HG02759 (cell line): Measurements from ENCODE around the gene CLP1.
"Not testable (repeated sequence)": the region's sequence is repeated elsewhere in the genome, so short reads cannot be mapped to it uniquely, and the experiment has no call there.

Experiments used
- ATAC-seq: cut with Tn5 transposase; IDR thresholded peaks from one replicate; pipeline ENCODE4 v1.9.1; 2021; ENCODE audit warnings: mild to moderate bottlenecking, moderate library complexity; ENCODE audit not compliant: unreplicated experiment

CLP1 gene

GRCh38 chr11:57659669-57660068 lies 2.1 kb downstream of the CLP1 start:
- ATAC-seq = no peak

GRCh38 chr11:57662893-57663292 lies 5.3 kb downstream of the CLP1 start:
- no peak for ATAC-seq

GRCh38 chr11:57663975-57664374 lies 6.4 kb downstream of the CLP1 start:
- no peak for ATAC-seq

- ATAC-seq = peak; percentile 64
Measured at GRCh38 chr11:57667117-57667735, 9.7 kb downstream of the CLP1 start.

GRCh38 chr11:57667736-57668433 lies 10.3 kb downstream of the CLP1 start, which contains the start of gene ZDHHC5:
ZDHHC5 (plus strand) TSS chr11:57668114; CDS start chr11:57673091, 4,977 bp downstream.
- peak; percentile 88 for ATAC-seq

GRCh38 chr11:57668434-57668782 lies 10.8 kb downstream of the CLP1 start:
- ATAC-seq = peak; percentile 10

GRCh38 chr11:57674251-57674650 lies 16.7 kb downstream of the CLP1 start:
- ATAC-seq = no peak

GRCh38 chr11:57675176-57675941 lies 17.8 kb downstream of the CLP1 start:
- no peak for ATAC-seq

GRCh38 chr11:57679396-57679795 lies 21.8 kb downstream of the CLP1 start:
- ATAC-seq = no peak

- ATAC-seq = no peak
Measured at GRCh38 chr11:57680552-57680874, 23.0 kb downstream of the CLP1 start.

GRCh38 chr11:57681168-57681567 lies 23.6 kb downstream of the CLP1 start:
- ATAC-seq = no peak

GRCh38 chr11:57690474-57690873 lies 32.9 kb downstream of the CLP1 start:
- not testable (repeated sequence) for ATAC-seq

GRCh38 chr11:57698843-57699365 lies 41.3 kb downstream of the CLP1 start:
- no peak for ATAC-seq

GRCh38 chr11:57699813-57700212 lies 42.3 kb downstream of the CLP1 start:
- ATAC-seq = no peak

GRCh38 chr11:57700425-57700824 lies 42.9 kb downstream of the CLP1 start:
- no peak for ATAC-seq

GRCh38 chr11:57703341-57703740 lies 45.8 kb downstream of the CLP1 start:
- no peak for ATAC-seq

- ATAC-seq = no peak
Measured at GRCh38 chr11:57704932-57705331, 47.4 kb downstream of the CLP1 start.

- ATAC-seq = not testable (repeated sequence)
Measured at GRCh38 chr11:57705432-57705831, 47.9 kb downstream of the CLP1 start.

- ATAC-seq = no peak
Measured at GRCh38 chr11:57709802-57710367, 52.3 kb downstream of the CLP1 start.
